ENCODE results near the gene NAALADL1.
"Not testable (repeated sequence)": the region's sequence is repeated elsewhere in the genome, so short reads cannot be mapped to it uniquely, and the experiment has no call there.

The NAALADL1 gene

DNA sequence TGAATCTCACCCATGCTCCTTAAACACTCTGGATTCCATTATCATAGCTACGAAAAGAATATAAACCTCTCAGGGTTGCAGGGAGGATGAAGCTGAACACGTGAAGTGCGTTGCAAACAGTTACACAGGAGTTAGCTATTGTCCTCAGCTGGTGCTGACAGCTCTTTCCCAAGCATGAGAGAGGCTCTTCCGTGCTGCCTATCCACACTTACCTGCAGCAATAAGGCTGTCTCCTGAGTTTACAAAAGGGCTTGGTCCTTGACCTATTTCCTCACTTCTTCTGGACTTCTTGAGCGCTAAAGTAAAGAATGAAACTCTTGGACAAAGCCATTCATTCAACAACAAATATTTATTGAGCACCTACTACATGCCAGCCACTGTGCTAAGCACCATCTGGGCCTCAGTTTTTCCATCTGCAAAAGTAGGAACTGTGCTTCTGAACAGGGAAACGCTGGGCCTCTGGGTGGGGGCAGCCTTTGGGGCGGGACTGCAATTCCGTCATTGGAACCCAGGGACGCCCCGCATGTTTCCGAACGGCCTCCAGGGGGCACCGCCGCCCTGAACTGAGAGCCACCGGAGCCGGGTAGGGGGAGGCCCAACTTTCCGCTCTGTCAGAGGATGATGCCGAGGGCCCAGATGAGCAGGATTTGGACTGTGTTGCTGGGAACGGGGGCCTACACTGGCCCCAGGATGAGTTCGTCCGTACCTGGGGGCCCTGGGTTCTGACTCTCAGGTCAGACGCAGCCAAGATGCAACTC, 45.0 kb downstream of the NAALADL1 start:
- DNase-seq: peak; percentile 67

DNA sequence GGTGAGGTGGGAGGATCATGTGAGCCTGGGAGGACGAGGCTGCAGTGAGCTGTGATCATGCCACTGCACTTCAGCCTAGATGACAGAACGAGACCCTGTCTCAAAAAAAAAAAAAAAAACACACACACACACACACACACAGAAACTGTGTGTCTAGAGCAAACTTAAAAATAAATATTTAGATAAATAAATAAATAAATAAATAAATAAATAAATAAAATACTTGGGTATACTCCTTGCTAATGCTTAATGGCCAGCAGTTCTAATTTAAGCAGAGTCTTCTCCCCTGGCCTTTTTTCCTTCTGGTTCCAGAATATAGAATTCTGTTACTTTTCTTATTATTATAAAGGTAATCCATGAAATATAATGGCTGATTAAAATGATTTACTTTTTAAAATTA, 49.5 kb downstream of the NAALADL1 start:
- no peak for DNase-seq

DNA sequence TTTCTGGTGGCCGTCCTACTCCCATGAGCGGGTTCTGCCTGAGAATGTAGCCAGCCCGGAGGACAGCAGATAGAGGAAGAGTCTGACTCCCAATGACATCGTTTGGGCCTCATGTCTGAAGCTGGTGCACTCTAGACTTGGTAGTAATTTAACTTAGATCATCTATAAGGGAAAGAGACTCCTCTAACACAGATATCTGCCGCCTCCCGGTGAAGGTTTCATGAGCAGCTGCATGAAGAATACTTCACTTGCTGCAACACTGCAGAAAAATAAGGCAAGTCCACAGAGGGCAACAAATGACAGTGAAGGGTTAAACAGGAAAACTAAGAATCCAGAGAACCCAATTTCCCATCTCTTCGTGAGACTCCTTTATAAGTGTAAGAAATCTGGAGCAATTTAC, 50.3 kb downstream of the NAALADL1 start:
- no peak for DNase-seq

DNA sequence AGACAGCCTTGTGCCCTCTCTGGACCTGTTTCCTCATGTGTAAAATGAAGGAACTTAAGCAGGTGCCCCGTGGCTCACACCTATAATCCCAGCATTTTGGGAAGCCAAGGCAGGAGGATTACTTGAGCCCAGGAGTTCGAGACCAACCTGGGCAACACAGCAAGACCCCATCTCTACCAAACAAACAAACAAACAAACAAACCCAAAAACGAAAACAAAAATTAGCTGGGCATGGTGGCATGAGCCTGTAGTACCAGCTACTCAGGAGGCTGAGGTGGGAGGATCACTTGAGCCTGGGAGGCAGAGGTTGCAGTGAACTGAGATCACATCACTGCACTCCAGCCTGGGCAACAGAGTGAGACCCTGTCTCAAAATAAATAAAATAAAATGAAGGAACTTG, 54.4 kb downstream of the NAALADL1 start:
- not testable (repeated sequence) for DNase-seq

DNA sequence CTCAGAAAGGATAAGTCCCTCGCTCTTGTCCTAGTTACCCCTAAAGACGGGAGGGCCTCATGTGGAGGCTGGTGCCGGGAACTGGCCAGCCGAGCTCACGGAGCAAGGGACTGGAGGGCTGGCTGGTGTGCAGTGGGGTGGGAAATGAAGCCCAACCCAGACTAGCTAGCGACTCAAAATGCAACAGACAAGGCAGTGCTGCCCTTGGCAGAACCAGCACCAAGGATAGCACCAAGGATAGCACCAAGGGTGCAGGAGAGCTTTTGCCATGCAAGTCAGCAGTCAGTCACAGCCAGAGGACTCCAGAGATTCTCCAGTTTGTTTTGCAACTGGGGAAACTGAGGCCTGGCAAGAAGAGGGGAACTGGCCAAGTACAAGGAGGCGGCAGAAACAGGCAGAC, 55.1 kb downstream of the NAALADL1 start:
- DNase-seq: no peak

DNA sequence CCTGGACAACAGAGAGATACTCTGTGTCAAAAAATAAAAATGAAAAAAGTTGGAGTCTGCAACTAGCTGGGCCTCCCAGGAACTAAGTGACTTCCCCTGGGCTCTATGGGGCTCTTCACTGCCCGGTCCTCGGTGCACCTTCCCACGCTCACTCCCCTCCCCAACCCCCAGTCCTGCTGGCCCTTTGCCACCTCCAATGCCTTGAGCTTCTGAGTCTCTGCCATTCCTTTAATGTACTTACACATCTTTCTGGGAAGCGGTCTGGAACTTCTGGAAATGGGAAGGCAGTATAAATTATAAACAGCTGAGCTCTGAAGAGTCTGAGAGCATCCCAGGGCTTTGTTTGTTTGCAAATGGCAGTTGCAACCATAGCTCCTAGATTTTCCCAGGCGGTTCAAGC, 55.6 kb downstream of the NAALADL1 start:
- DNase-seq: no peak

DNA sequence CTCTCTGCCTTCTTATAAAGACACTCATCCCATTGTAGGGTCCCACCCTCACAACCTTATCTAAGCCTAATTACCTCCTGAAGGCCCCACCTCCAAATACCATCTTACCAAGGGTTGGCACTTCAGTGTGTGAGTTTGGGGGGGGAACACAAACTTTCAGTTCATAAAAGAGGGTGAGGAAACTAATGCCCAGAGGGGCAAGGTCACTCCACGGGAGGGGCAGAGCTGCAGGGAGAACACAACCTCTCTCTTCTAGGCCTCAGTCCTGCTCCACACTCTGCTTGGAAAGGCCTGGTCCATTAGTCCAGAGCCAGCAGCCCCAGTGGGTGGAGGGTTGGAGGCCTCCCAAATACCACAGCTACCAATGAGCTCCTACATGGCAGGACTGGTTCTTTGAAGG, 58.9 kb downstream of the NAALADL1 start:
- no peak for DNase-seq

DNA sequence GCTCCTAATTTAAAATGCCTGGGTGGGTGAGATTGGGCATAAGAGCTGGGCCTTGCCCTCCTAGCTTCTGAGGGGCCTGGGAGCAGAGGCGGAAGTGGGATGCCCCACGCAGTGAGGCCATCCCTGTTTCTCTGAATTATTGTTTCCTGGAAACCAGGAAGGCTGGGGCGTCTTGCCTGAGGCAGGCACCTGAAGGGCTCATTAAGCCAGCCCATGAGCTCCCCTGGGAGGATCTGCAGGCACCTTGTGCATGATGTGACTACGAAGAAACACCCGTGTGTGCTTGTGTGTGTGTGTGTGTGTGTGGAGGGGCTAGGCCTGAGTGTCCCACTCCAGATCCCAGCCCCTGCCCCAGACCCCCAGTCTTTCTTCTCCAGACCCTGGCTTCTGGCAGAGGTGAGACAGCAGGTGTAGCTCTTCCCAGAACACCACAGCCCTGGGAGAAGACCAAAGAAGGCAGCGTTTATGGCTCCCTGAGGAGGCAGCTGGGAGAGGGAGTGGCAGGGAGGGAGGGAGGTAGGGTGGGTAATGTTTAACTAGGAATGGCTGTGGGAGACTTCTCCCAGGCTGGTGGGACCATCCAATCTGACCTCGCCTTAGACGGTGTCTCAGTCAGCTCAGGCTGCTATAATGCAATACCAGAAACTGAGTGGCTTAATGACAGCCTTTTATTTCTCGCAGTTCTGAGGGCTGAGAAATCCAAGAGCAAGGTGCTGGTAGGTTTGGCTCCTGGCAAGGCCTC, 59.5 kb downstream of the NAALADL1 start:
- peak; percentile 42 for DNase-seq

DNA sequence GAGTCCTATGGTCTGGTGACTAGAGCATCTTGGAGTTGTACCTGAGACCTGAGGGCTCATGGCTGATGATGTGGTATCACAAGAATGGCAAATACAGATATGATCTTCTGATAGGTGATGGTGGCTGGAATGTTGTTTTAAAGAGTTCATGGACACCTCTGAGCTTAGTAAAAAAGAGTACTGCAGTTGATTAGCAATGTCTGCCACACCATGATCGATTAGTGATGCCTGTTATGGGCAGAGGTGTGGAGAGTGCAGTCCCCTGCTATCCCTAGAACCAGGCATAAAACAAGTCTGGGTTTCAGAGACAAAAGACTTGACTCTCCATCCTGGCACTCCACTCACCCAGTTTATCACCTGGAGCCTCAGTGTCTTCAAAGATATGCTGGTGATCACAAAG, 60.2 kb downstream of the NAALADL1 start:
- peak; percentile 7 for DNase-seq

DNA sequence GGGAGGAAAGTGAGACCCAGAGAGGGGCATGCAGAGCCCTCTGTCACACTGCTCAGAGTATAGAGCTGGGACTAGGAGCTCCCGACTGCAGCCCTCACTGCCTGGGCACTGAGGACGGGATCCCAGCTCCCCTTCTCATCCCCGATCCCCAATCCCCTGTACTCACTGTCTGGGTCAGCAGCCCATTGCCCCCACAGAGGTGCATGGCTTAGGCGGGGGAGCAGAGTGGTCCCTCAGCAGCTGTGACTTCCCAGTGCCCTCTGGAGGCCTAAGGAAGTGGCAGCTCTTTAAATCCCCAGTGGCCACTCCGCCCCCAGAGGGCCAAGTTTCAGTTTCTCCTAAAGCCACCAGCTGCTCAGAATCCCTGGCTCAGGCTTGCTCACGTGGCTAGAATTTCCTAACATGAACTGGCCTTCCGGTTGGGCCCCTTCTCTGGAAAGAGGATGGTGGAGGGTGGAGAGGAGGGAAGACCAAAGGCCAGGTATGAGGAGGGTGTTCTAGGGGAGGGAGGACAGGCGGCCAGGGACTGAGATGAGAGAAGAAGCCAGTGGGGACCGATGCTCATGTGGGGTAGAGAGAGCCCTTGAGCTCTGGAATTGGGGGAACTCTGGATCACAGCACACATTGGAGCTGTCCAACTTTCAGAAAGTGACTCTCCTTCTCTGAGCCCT, 61.5 kb downstream of the NAALADL1 start, which contains the start of gene BATF2:
TSS of gene BATF2 (minus strand) at position 262 of the 671 bp plus-strand sequence. CDS start at position 205, 57 bp downstream.
- peak; percentile 70 for DNase-seq

DNA sequence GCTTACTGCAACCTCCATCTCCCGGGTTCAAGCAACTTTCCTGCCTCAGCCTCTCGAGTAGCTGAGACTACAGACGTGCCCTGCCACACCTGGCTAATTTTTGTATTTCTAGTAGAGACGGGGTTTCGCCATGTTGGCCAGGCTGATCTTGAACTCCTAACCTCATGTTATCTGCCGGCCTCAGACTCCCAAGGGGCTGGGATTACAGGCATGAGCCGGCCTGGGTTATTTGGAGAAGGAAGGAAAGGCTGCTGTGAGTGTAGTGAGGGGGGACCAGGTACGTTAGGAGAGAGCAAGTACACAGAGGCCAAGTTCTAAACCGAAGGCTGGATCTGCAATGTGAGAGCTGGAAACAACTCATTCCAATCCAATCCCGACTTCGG, 62.0 kb downstream of the NAALADL1 start:
- no peak for DNase-seq

Data from DMS153 (cell line).